AG09309 (cell line): ENCODE data around the gene HOXD4.

Source experiments
- DNase-seq: peaks from one replicate; pipeline ENCODE4 v3.0.0-alpha.2; 2010; ENCODE audit warnings: low read depth
- H3K4me3 ChIP-seq: 2 replicates; pipeline ENCODE4 v1.5.1; 2011; ENCODE audit warnings: mild to moderate bottlenecking, low read depth, low read length, moderate library complexity; ENCODE audit not compliant: control insufficient read depth
- TF ChIP-seq, protein P1 (sequence below): IDR thresholded peaks from 2 replicates; pipeline ENCODE4 v1.5.1; 2011; ENCODE audit warnings: mild to moderate bottlenecking, low read depth, low read length, inconsistent platforms; ENCODE audit not compliant: insufficient read depth, control insufficient read depth; ENCODE audit errors: missing control alignments

HOXD4 gene

DNA sequence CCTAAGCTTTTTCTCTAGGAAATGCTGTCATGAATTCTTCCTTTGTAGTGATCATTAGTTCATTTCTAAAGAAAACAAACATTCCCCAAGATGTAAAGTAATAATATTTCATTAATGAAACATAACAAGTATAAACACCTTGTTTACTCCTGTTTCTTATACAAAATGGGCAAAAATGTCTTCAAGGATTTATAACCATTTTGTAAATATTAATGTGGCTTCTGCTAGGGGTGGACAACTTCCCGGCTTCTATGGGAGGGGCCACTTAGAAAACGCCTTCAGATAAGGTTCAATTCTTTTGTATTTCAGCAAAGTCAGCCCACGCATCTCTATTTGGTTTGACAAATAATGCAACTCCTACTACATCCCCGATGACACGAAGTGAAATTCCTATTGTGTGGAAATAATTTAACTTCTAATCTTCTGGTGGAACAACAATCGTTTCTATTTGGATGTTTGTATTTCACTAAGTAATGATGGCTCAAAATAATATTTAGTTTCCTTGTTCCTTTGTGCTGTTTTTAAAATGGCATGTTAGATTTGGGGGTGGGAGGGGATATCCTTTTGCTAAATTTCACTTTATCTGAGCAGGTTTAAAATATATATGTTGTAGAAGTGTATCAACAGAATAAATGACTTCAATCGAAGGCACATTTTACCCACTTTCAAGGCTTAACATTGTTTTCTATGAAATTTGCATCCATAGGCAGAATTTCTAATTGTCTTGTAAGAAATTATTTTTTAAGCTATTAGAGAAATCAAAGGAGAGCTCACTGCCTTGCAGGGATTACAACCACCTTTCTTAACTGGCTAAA is 22.4 kb downstream of the HOXD4 start:
- no peak for DNase-seq
- no peak overlapping the region for H3K4me3 ChIP-seq
- TF ChIP-seq, protein P1, sequence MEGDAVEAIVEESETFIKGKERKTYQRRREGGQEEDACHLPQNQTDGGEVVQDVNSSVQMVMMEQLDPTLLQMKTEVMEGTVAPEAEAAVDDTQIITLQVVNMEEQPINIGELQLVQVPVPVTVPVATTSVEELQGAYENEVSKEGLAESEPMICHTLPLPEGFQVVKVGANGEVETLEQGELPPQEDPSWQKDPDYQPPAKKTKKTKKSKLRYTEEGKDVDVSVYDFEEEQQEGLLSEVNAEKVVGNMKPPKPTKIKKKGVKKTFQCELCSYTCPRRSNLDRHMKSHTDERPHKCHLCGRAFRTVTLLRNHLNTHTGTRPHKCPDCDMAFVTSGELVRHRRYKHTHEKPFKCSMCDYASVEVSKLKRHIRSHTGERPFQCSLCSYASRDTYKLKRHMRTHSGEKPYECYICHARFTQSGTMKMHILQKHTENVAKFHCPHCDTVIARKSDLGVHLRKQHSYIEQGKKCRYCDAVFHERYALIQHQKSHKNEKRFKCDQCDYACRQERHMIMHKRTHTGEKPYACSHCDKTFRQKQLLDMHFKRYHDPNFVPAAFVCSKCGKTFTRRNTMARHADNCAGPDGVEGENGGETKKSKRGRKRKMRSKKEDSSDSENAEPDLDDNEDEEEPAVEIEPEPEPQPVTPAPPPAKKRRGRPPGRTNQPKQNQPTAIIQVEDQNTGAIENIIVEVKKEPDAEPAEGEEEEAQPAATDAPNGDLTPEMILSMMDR, result no peak

DNA sequence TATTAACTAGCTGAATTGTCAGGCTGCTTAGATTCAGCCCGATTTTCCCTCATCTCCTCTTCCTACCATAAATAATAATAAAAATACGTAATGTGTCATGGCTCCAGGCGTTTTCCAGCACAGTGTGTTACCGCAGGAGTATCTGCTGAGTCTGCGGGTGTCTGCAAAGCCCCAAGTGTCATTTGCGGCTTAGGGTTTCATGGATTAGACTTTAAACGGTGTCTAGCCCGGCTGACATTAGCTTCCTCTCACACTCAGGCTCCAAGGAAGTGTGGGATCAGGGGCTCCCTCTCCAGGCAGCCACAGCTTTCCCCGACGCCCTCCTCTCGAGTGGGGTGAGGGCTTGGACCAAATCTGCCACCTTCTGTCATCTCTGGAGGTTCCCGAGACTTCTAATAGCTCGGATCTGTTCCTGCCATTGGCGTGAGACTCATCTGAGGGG is 23.1 kb downstream of the HOXD4 start:
- TF ChIP-seq, protein P1, result no peak
- no peak for DNase-seq
- no peak overlapping the region for H3K4me3 ChIP-seq

DNA sequence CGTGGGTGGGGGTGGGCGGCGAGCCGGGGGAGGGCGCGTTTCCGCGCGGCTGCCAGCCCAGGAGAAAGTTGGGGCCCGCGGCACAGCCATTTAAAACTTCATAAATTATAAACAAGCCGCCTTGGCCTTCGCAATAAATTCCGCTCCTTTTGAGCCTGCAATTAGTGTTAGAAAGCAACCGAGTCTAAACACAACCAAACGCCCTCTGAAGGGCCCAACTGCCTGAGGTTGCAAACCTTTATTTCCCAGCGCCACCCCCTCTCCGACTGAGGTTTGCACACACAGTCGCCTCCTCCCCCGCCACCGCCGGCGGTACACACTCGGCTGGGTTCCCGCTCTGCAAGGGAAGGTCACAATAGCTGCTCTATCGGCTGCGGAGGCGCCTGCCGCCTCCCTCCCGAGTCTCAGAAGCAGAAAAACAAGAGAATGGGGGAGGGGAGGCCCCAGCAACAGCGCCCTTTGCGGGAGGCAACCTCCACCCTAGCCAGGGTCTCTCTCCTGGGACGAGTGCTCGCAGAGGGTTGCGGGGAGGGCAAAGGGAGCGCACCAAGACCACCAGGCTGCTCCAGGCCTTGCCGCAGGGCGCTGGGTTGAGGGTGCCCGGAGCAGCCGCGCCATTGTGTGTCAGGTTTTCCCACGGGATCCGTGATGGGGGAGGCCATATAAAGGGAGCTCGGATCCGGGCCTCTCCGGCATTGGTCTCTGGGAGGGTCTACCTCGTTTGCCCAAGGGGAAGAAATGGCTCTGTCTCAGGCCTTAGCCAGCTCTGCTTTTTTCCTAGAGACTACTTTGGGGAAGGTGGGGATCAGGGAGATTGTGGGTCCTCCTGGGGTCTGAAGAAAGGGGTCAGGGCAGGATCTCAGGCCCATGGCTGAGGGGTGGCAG is 23.7 kb downstream of the HOXD4 start:
- H3K4me3 ChIP-seq, result no peak overlapping the region
- TF ChIP-seq, protein P1, result no peak
- no peak for DNase-seq

DNA sequence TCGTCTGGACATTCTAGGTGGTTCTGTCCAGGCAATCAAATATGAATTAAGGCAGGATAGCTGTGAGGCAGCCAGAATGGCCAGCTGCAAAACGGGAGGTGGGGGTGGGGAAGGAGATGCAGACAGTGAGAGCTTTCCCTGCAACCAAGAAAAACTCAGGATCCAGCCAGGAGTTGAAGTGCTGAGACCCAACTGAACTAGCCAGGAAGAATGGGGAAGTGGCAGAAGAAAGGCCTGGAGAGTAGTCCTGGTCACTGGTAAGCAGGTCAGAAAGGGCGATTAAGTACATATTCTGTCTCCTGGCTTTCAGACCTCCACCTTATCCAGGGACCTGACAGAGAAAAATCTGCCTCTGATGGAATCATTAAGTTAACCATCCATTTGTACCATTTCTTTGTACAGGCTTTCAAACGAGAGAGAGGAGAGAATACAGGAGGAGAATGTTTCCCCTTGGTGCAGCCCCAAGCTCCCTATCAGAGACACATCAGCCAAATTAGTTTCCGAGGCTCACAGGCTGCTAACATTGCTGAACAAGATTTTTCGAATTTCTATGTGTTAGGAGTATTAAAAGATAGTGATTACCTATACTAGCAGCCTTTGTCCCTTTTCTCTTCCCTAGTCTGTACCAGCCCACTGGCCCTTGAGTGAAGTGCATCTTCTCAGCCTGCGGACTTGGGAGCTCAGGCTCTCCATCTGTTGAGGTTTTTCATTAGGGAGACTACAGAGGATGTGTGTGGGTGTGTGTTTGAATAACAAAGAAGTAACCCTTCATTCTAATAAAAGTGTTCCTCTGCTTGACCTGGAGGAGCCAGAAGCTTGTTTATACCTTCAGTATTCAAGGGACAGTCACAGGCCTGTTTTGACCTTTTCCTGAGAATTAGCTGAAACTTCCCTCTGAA is 24.6 kb downstream of the HOXD4 start:
- H3K4me3 ChIP-seq, result no peak overlapping the region
- no peak for DNase-seq
- TF ChIP-seq, protein P1, result no peak

DNA sequence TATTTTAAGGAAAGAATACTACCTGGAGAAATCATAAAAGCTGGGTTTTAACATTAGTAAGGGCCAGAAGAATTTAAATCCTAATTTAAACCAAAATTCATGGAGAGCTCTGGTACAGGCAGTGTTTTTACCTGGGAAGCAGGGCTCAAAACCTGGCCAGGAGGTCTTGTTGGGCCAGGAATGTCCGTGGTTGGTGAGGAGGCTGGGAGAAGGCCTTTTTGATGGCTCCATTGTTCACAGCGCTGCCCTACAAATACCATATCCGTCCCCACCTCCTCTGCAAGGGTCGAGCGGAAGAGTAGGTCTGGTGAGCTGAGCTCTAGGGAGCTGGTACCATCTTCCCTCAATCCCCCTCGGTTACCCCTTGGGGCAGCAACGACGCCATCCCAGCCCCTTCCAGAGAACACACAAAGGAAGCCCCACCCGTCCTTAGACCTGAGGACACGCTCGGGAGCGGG is 26.3 kb downstream of the HOXD4 start:
- TF ChIP-seq, protein P1, result no peak
- H3K4me3 ChIP-seq, result no peak overlapping the region
- no peak for DNase-seq
